K562 (cell line): Measurements from ENCODE around the gene SLC17A9. TPM values are rescaled to one million over a fixed set of nuclear protein-coding genes. Genes with fewer than 3 reads are reported as not detected.

Experiments used
- ATAC-seq: fragments of 200-7000 bp; cut with Tn5 transposase; 3 replicates; pipeline ENCODE4 v1.9.1; 2020; ENCODE audit warnings: moderate library complexity
- BruUV-seq: library from RNA; stranded (reverse); fragments of 400-500 nt; replicated peaks from 2 replicates; lab custom pipeline; 2021; lab: Mats Ljungman, UMichigan
- CTCF ChIA-PET: fragments of 300-600 bp; formaldehyde crosslinking; extraction: SDS; loops from one replicate; lab custom pipeline; 2021; ENCODE audit warnings: low intra/inter-chr PET ratio; lab: Yijun Ruan, JAX
- POLR2A ChIA-PET: fragments of 300-600, 350-650 bp; sonication (Branson Sonifier 250); formaldehyde crosslinking; extraction: SDS; loops from one replicate; lab custom pipeline; 2021; ENCODE audit warnings: antibody characterized with exemption, inconsistent platforms; lab: Yijun Ruan, JAX
- DNase-seq, 4 experiments: peaks; one replicate each; pipeline versions ENCODE4 v3.0.0 to v3.0.0-alpha.2; 2011 to 2018; ENCODE audit warnings: low spot score in 3 of 4, mixed read lengths in 3 of 4; ENCODE audit errors: extremely low read depth in 1 of 4
- FAIRE-seq: peaks from 2 replicates; lab custom pipeline; 2011; peaks lifted over from hg19 to GRCh38; lab: Jason Lieb, UNC
- H2AFZ ChIP-seq: 2 replicates; pipeline ENCODE4 v1.6.0; 2011; ENCODE audit warnings: low read depth, low read length, control low read depth, inconsistent platforms
- H3K27ac ChIP-seq: fragments of 200-600 bp; 3 replicates; pipeline ENCODE4 v1.8.0; 2011; ENCODE audit warnings: low read depth, mild to moderate bottlenecking, control low read depth, inconsistent platforms, low read length, moderate library complexity, mixed read lengths; ENCODE audit errors: extremely low read depth
- H3K27me3 ChIP-seq, 2 experiments: fragments of 300-600 bp in 1 of 2; 2 replicates in 1 of 2; 3 replicates in 1 of 2; pipeline versions ENCODE4 v1.6.0 to v1.8.0; 2011; ENCODE audit warnings: inconsistent platforms in 2 of 2, low read length in 2 of 2, mild to moderate bottlenecking in 1 of 2, mixed read lengths in 1 of 2, moderate library complexity in 1 of 2; ENCODE audit not compliant: control insufficient read depth in 2 of 2, insufficient read depth in 2 of 2
- H3K36me3 ChIP-seq: fragments of 300-600 bp; 3 replicates; pipeline ENCODE4 v1.8.0; 2011; ENCODE audit warnings: mild to moderate bottlenecking, low read length, inconsistent platforms; ENCODE audit not compliant: control insufficient read depth, insufficient read depth
- H3K4me1 ChIP-seq, 2 experiments: fragments of 200-600 bp in 1 of 2; replicated peaks in 1 of 2; 2 replicates in 1 of 2; 3 replicates in 1 of 2; pipeline versions ENCODE4 v1.5.1 to v1.8.0; 2011; ENCODE audit warnings: inconsistent platforms in 2 of 2, low read length in 2 of 2, mild to moderate bottlenecking in 1 of 2, mixed read lengths in 1 of 2, moderate library complexity in 1 of 2; ENCODE audit not compliant: control insufficient read depth in 2 of 2, insufficient read depth in 2 of 2
- H3K4me2 ChIP-seq: 2 replicates; pipeline ENCODE4 v1.6.1; 2011; ENCODE audit warnings: low read length, control low read depth, inconsistent platforms, mixed read lengths; ENCODE audit not compliant: insufficient read depth
- H3K4me3 ChIP-seq: fragments of 200-600 bp; sonication (generic), shearing (Covaris generic); 2 replicates; pipeline ENCODE4 v1.5.1; 2016; ENCODE audit warnings: control low read depth, inconsistent platforms
- H3K79me2 ChIP-seq: fragments of 200-600 bp; 3 replicates; pipeline ENCODE4 v1.8.0; 2011; ENCODE audit warnings: low read length, inconsistent platforms; ENCODE audit not compliant: control insufficient read depth, insufficient read depth
- H3K9ac ChIP-seq, 2 experiments: 2 replicates each; pipeline versions ENCODE4 v1.6.0 to v1.6.1; 2011; ENCODE audit warnings: low read depth in 2 of 2, low read length in 2 of 2, control low read depth in 1 of 2, inconsistent platforms in 1 of 2, mild to moderate bottlenecking in 1 of 2, mixed read lengths in 1 of 2; ENCODE audit not compliant: insufficient read depth in 1 of 2
- H3K9me1 ChIP-seq: one replicate; pipeline ENCODE4 v1.6.0; 2011; ENCODE audit warnings: inconsistent platforms, mild to moderate bottlenecking, low read length, moderate library complexity; ENCODE audit not compliant: control insufficient read depth, insufficient read depth
- H3K9me3 ChIP-seq: replicated peaks from 2 replicates; pipeline ENCODE4 v1.5.1; 2011; ENCODE audit warnings: low read depth, low read length, inconsistent platforms; ENCODE audit not compliant: control insufficient read depth, insufficient read depth
- H4K20me1 ChIP-seq: replicated peaks from 2 replicates; pipeline ENCODE4 v1.6.1; 2011; ENCODE audit warnings: low read length, inconsistent platforms, mixed read lengths; ENCODE audit not compliant: control insufficient read depth, insufficient read depth
- BRCA1 ChIP-seq, 2 experiments: fragments of 450-650 bp in 1 of 2; sonication (generic) in 1 of 2; formaldehyde crosslinking in 1 of 2; IDR thresholded peaks; 2 replicates each; pipeline versions ENCODE4 v1.5.0 to v1.6.1; 2017 to 2020; ENCODE audit warnings: mild to moderate bottlenecking in 1 of 2, missing genetic modification reagents in 1 of 2
- CBX3 ChIP-seq, 2 experiments: IDR thresholded peaks; 1 replicate in 1 of 2; 2 replicates in 1 of 2; pipeline ENCODE4 v1.6.1; 2012; ENCODE audit warnings: inconsistent platforms in 2 of 2, low read length in 2 of 2, borderline replicate concordance in 1 of 2, control low read depth in 1 of 2
- HNRNPL ChIP-seq: fragments of 200-400 bp; formaldehyde crosslinking; IDR thresholded peaks from 2 replicates; pipeline ENCODE4 v1.6.1; 2017; ENCODE audit warnings: low read depth, mild to moderate bottlenecking, low read length
- NCOA2 ChIP-seq, 2 experiments: fragments of 450-650 bp; IDR thresholded peaks; 2 replicates each; pipeline ENCODE4 v1.6.1; 2018; ENCODE audit warnings: mild to moderate bottlenecking in 2 of 2, moderate library complexity in 1 of 2; ENCODE audit not compliant: partially characterized antibody in 2 of 2
- POLR2G ChIP-seq: fragments of 200-400 bp; formaldehyde crosslinking; IDR thresholded peaks from 2 replicates; pipeline ENCODE4 v1.6.1; 2017; ENCODE audit warnings: low read depth, mild to moderate bottlenecking, antibody characterized with exemption, low read length, moderate library complexity
- RBM22 ChIP-seq: fragments of 200-400 bp; formaldehyde crosslinking; IDR thresholded peaks from 2 replicates; pipeline ENCODE4 v1.6.1; 2018; ENCODE audit warnings: low read length, low read depth; ENCODE audit not compliant: poor library complexity, severe bottlenecking
- WGBS: fragments of 100-300 bp; shearing (Covaris generic); methylation state at CpG from one replicate; pipeline ENCODE4 v1.1.6; 2016; ENCODE audit warnings: low coverage, mixed read lengths; ENCODE audit not compliant: insufficient coverage; ENCODE audit errors: missing lambda C conversion rate; 5-methylcytosine and 5-hydroxymethylcytosine counted together
- in situ Hi-C: fragments of 300-500 bp; cut with MboI; formaldehyde crosslinking; loops from 4 replicates; pipeline ENCODE4 v1.15.0; 2018; ENCODE audit warnings: inconsistent platforms, mixed read lengths
- intact Hi-C: fragments of 100-400 bp; cut with micrococcal nuclease; formaldehyde crosslinking; loops from 2 replicates; pipeline ENCODE4 v1.14.2; 2022
- polyA plus RNA-seq, 8 experiments: library from polyadenylated mRNA; depleted of rRNA in 4 of 8; stranded (reverse) in 5 of 8; unstranded in 3 of 8; fragments of >200 nt; fragmentation: Nextera tagmentation in 2 of 8; fragmentation: Illumina TruSeq in 1 of 8; extraction: Ambion mirVana in 2 of 8; extraction: Trizol in 1 of 8; gene quantifications; 2 replicates each; pipeline versions ENCODE4 v1.2.1 to v1.2.3, GENCODE V29; 2011 to 2014; ENCODE audit warnings: inconsistent platforms in 1 of 8, missing spikeins in 1 of 8
- total RNA-seq, 7 experiments: library from RNA; depleted of rRNA in 6 of 7; stranded (reverse); fragments of >200 nt in 6 of 7; fragmentation: Illumina TruSeq in 2 of 7; extraction: Trizol in 2 of 7; gene quantifications; 2 replicates each; pipeline versions ENCODE4 v1.2.1 to v1.2.3, GENCODE V29; 2011 to 2021; ENCODE audit warnings: low replicate concordance in 1 of 7
- TF ChIP-seq, protein P1 (sequence below): fragments of 250-450 bp; sonication (Bioruptor Pico); IDR thresholded peaks from 2 replicates; pipeline ENCODE4 v1.8.0; 2021; ENCODE audit warnings: mild to moderate bottlenecking, moderate library complexity
- TF ChIP-seq, protein P2 (sequence below): fragments of 450-650 bp; formaldehyde crosslinking; IDR thresholded peaks from 2 replicates; pipeline ENCODE4 v1.4.0; 2022; ENCODE audit warnings: missing genetic modification characterization

Gene SLC17A9
- total and polyA plus RNA-seq, 9 of the 15 experiments (the other 6 are each of a cell fraction or from before 2014, with no cell fraction given): 0.04 to 0.31 TPM; not detected in 7

- H3K9me3 ChIP-seq: no peaks in the 10 kb centered on the region
- WGBS: 93% methylated on average over 11 of the region's 16 CpGs
- H3K27me3 ChIP-seq: no peaks in the 10 kb centered on the region
- ChIA-PET POLR2A (interaction anchor here (1.7 kb wide), 1 partner anchor 31 kb away, joined by 6 read pairs; no protein-coding TSS in a partner anchor), CTCF (no interaction called here)
- no peak for FAIRE-seq
- H3K9ac ChIP-seq: no peak overlapping the region
- in situ Hi-C loops: no loop called here
- H3K4me1 ChIP-seq: peaks cover 0 to 3% of the 10 kb centered on the region in 2 experiments; a peak in 1 of 5 replicates
- no peak for DNase-seq
- H3K4me3 ChIP-seq: no peak overlapping the region
- peaks cover 14% of the 10 kb centered on the region; the same call in 1 of the 2 replicates for H4K20me1 ChIP-seq
- peaks cover 5% of the 10 kb centered on the region for H3K9me1 ChIP-seq
- peaks cover 28% of the 10 kb centered on the region; the same call in 2 of the 3 replicates for H3K79me2 ChIP-seq
- H3K27ac ChIP-seq: no peak overlapping the region
- TF ChIP-seq HNRNPL (no peak), POLR2G (peak; percentile 38; the same call in 1 of the 2 replicates), RBM22 (peak; percentile 55)
- no TSS peak for BruUV-seq
- no peak overlapping the region for H2AFZ ChIP-seq
- intact Hi-C loops: no loop called here
- H3K4me2 ChIP-seq: no peak overlapping the region
- H3K36me3 ChIP-seq: peaks cover 98% of the 10 kb centered on the region
- no peak for ATAC-seq
Measured at GRCh38 chr20:62906209-62906608, 46.3 kb upstream of the SLC17A9 start.

DNA sequence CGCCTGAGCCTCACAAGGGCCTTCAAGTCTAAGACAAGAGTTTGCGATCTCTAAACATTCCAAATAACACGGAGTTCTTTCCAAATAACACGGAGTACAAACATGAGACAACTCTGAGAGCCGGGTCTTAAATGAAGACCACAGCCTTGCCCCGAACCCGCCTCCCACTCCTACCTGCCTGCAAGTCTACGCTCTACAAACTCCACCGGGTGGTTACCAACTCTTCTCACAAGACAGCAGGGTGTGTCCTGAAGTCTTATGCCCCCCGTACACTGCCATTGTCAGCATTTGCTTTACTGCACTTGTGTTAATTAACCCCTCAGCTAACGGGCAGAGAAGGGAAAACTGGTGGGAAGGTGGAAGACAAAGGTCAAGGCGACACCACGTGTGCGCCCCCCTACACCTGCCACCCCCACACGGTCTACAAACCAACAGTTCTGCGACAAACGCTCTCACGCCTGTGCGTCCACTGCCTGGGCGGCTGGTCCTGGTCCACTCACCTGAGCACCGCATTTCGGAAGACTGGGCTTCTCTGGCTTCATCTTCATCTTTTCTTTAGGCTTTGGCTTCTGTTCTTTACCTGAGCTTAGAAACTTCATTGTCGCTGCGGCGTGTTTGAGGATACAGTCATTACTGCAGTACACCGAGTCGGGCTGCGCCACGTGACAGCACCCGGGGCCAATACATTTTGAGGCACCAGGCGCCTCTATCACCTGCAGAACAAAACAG is 45.7 kb upstream of the SLC17A9 start:
- Histone ChIP-seq H3K27me3 (no peaks in the 10 kb centered on the region), H3K4me3 (no peak overlapping the region), H2AFZ (no peak overlapping the region), H3K27ac (no peak overlapping the region), H3K9me1 (peaks cover 5% of the 10 kb centered on the region), H3K79me2 (peaks cover 34% of the 10 kb centered on the region), H3K4me1 (peaks cover 0 to 3% of the 10 kb centered on the region in 2 experiments; a peak in 1 of 5 replicates), H3K9ac (no peak overlapping the region), H3K9me3 (no peaks in the 10 kb centered on the region), H4K20me1 (peaks cover 14% of the 10 kb centered on the region; the same call in 1 of the 2 replicates), H3K36me3 (peaks cover 99% of the 10 kb centered on the region), H3K4me2 (no peak overlapping the region)
- ChIA-PET POLR2A (interaction anchor here (0.6 to 1.7 kb wide), 2 partner anchors 12 to 31 kb away, joined by 3 to 6 read pairs; no protein-coding TSS in a partner anchor), CTCF (no interaction called here)
- no peak for DNase-seq
- intact Hi-C loops (no loop called here), in situ Hi-C loops (no loop called here)
- no peak for FAIRE-seq
- no peak for ATAC-seq
- no TSS peak for BruUV-seq
- 91% methylated on average over 30 of the region's 31 CpGs for WGBS
- TF ChIP-seq POLR2G: 0 out of 2 replicates have a peak, but pooled peaks have one; percentile 7
- no peak for TF ChIP-seq BRCA1 (IDR thresholded peaks at IDR 0.05)
- no peak for TF ChIP-seq BRCA1 (CRISPR knock-in tag; IDR thresholded peaks at IDR 0.05)
- no peak for TF ChIP-seq NCOA2 (IDR thresholded peaks at IDR 0.05; ENCODE audit: partially characterized antibody in 2 of 2)
- no peak for TF ChIP-seq CBX3 (IDR thresholded peaks at IDR 0.05; ENCODE audit: borderline replicate concordance in 1 of 2, low read length in 2 of 2)
- TF ChIP-seq, protein P1, sequence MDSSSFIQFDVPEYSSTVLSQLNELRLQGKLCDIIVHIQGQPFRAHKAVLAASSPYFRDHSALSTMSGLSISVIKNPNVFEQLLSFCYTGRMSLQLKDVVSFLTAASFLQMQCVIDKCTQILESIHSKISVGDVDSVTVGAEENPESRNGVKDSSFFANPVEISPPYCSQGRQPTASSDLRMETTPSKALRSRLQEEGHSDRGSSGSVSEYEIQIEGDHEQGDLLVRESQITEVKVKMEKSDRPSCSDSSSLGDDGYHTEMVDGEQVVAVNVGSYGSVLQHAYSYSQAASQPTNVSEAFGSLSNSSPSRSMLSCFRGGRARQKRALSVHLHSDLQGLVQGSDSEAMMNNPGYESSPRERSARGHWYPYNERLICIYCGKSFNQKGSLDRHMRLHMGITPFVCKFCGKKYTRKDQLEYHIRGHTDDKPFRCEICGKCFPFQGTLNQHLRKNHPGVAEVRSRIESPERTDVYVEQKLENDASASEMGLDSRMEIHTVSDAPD (CRISPR knock-in tag): no peak
- TF ChIP-seq, protein P2, sequence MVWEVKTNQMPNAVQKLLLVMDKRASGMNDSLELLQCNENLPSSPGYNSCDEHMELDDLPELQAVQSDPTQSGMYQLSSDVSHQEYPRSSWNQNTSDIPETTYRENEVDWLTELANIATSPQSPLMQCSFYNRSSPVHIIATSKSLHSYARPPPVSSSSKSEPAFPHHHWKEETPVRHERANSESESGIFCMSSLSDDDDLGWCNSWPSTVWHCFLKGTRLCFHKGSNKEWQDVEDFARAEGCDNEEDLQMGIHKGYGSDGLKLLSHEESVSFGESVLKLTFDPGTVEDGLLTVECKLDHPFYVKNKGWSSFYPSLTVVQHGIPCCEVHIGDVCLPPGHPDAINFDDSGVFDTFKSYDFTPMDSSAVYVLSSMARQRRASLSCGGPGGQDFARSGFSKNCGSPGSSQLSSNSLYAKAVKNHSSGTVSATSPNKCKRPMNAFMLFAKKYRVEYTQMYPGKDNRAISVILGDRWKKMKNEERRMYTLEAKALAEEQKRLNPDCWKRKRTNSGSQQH (CRISPR knock-in tag): no peak
